ENCODE results near the gene SEC14L1. TPM values are rescaled to one million over a fixed set of nuclear protein-coding genes. Genes with fewer than 3 reads are reported as not detected.

The SEC14L1 gene
- total RNA-seq, 2 experiments from 2014 or later, result 86.5 to 88.8 TPM

DNA sequence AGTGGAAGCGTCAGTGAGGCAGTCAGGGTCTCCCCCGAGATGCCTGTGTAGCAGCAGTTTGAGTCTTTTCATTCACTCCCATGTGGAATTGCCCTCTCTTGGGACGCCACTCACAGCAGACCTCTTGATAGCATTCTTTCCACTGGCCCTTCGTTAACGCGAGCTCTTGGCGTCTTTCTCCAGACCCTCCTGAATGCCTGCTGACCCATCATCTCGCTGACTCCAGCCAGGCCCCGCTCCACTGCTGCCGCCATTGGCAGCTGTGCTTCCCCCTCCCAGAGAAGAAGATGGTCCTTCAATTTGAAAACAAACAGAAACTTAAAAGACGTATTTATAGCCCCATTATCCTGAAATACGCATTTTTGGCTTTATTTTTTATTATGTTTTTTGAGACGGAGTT is 63.1 kb downstream of the SEC14L1 start:
- Mint-ChIP-seq H3K4me1 (ENCODE audit: low read depth) (peaks cover 4% of the 10 kb centered on the region), H3K27me3 (ENCODE audit: low read depth) (no peaks in the 10 kb centered on the region), H3K36me3 (ENCODE audit: low read depth) (peaks cover 77% of the 10 kb centered on the region), H3K27ac (no peak overlapping the region), H3K4me3 (no peak overlapping the region), H3K9me3 (ENCODE audit: insufficient read depth) (no peaks in the 10 kb centered on the region)
- POLR2A ChIA-PET, result no interaction called here
- CTCF ChIA-PET, result interaction anchor here (0.9 to 1.8 kb wide), 2 partner anchors 22 to 117 kb away, joined by 3 to 6 read pairs; no protein-coding TSS in a partner anchor
- ATAC-seq (no peak), DNase-seq (no peak)

DNA sequence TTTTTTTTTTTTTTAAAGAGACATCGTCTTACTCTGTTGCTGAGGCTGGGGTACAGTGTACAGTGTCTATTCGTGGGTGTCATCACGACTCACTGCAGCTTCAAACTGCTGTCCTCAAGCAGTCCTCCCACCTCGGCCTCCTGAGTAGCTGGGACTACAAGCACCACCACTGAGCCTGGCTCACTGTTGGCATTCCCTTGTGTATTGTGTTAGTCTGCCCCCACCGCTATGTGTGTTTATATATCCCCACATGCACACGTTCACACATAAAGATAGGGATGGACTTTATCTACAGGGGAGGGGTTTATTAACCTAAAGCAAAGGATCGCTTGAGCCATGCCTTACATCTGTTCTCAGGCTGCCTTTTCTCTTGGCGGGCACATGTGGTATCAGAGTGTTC is 63.8 kb downstream of the SEC14L1 start:
- H3K27ac Mint-ChIP-seq, result no peak overlapping the region
- POLR2A ChIA-PET, result no interaction called here
- H3K4me1 Mint-ChIP-seq (ENCODE audit: low read depth), result peaks cover 4% of the 10 kb centered on the region
- ATAC-seq (no peak), DNase-seq (no peak)
- no peaks in the 10 kb centered on the region for H3K9me3 Mint-ChIP-seq (ENCODE audit: insufficient read depth)
- peaks cover 77% of the 10 kb centered on the region for H3K36me3 Mint-ChIP-seq (ENCODE audit: low read depth)
- CTCF ChIA-PET, result no interaction called here
- H3K4me3 Mint-ChIP-seq, result no peak overlapping the region
- H3K27me3 Mint-ChIP-seq (ENCODE audit: low read depth), result no peaks in the 10 kb centered on the region

- no peak for DNase-seq
- no peak for ATAC-seq
- Mint-ChIP-seq H3K27me3 (ENCODE audit: low read depth) (no peaks in the 10 kb centered on the region), H3K36me3 (ENCODE audit: low read depth) (peaks cover 80% of the 10 kb centered on the region), H3K4me3 (no peak overlapping the region), H3K27ac (no peak overlapping the region), H3K9me3 (ENCODE audit: insufficient read depth) (no peaks in the 10 kb centered on the region), H3K4me1 (ENCODE audit: low read depth) (peaks cover 9% of the 10 kb centered on the region)
- CTCF ChIA-PET, result interaction anchor here (1.0 to 1.3 kb wide), 3 partner anchors 9 to 119 kb away, joined by 3 read pairs; no protein-coding TSS in a partner anchor
- POLR2A ChIA-PET, result interaction anchor here (0.6 kb wide), 1 partner anchor 155 kb away, joined by 3 read pairs; no protein-coding TSS in a partner anchor
Observed at GRCh38 chr17:77205396-77206125, 64.8 kb downstream of the SEC14L1 start.

GRCh38 chr17:77206158-77206956 is 65.6 kb downstream of the SEC14L1 start:
- Mint-ChIP-seq H3K4me1 (ENCODE audit: low read depth) (peaks cover 11% of the 10 kb centered on the region), H3K27me3 (ENCODE audit: low read depth) (no peaks in the 10 kb centered on the region), H3K36me3 (ENCODE audit: low read depth) (peaks cover 80% of the 10 kb centered on the region), H3K9me3 (ENCODE audit: insufficient read depth) (no peaks in the 10 kb centered on the region), H3K27ac (peak overlapping the region; percentile 32), H3K4me3 (no peak overlapping the region)
- ChIA-PET POLR2A (no interaction called here), CTCF (interaction anchor here (1.0 to 2.1 kb wide), 5 partner anchors 8 to 119 kb away, joined by 3 to 8 read pairs (median 3); no protein-coding TSS in a partner anchor)
- no peak for DNase-seq
- no peak for ATAC-seq

DNA sequence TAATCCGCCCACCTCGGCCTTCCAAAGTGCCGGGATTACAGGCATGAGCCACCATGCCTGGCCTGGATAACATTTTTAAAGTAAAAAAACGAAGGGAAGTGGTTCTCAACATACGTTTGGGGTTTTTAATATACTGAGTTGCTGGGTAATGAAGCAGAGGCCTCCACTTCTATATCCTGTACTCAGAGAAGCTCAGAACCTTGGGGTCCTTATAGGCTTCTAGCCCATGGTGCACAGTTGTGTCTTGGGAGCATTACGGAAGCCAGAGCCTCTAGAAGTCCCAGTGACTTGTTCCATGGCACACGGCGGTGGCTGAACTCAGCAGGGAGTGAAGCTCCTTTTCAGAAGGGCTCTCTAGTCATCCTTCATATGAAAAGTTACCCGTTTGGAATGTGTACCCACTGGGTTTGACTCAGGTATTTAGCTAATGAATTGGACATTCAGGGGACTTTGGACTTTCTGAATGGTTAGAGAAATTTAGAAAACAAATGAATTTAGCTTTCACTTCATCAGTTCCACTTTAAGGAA is 67.0 kb downstream of the SEC14L1 start:
- no peak overlapping the region for H3K27ac Mint-ChIP-seq
- no peaks in the 10 kb centered on the region for H3K27me3 Mint-ChIP-seq (ENCODE audit: low read depth)
- H3K36me3 Mint-ChIP-seq (ENCODE audit: low read depth), result peaks cover 86% of the 10 kb centered on the region
- CTCF ChIA-PET, result interaction anchor here (1.5 to 2.1 kb wide), 2 partner anchors 120 to 121 kb away, joined by 4 to 8 read pairs; no protein-coding TSS in a partner anchor
- H3K4me3 Mint-ChIP-seq, result no peak overlapping the region
- no peaks in the 10 kb centered on the region for H3K9me3 Mint-ChIP-seq (ENCODE audit: insufficient read depth)
- peaks cover 11% of the 10 kb centered on the region for H3K4me1 Mint-ChIP-seq (ENCODE audit: low read depth)
- ATAC-seq, result no peak
- no peak for DNase-seq
- POLR2A ChIA-PET, result interaction anchor here (0.6 kb wide), 1 partner anchor 19 kb away, joined by 3 read pairs; no protein-coding TSS in a partner anchor

- peaks cover 83% of the 10 kb centered on the region for H3K36me3 Mint-ChIP-seq (ENCODE audit: low read depth)
Observed at GRCh38 chr17:77208217-77208808, 67.5 kb downstream of the SEC14L1 start.

GRCh38 chr17:77208856-77209255 is 68.1 kb downstream of the SEC14L1 start:
- Mint-ChIP-seq H3K36me3 (ENCODE audit: low read depth) (peaks cover 80% of the 10 kb centered on the region), H3K9me3 (ENCODE audit: insufficient read depth) (no peaks in the 10 kb centered on the region), H3K27ac (no peak overlapping the region), H3K27me3 (ENCODE audit: low read depth) (no peaks in the 10 kb centered on the region), H3K4me1 (ENCODE audit: low read depth) (peaks cover 11% of the 10 kb centered on the region), H3K4me3 (no peak overlapping the region)
- POLR2A ChIA-PET, result no interaction called here
- CTCF ChIA-PET, result interaction anchor here (2.1 kb wide), 1 partner anchor 121 kb away, joined by 8 read pairs; no protein-coding TSS in a partner anchor
- ATAC-seq, result no peak
- no peak for DNase-seq

More at GRCh38 chr17:77208217-77208808, 67.5 kb downstream of the SEC14L1 start:
- Mint-ChIP-seq H3K4me1 (ENCODE audit: low read depth) (peaks cover 11% of the 10 kb centered on the region), H3K9me3 (ENCODE audit: insufficient read depth) (no peaks in the 10 kb centered on the region), H3K4me3 (no peak overlapping the region), H3K27me3 (ENCODE audit: low read depth) (no peaks in the 10 kb centered on the region), H3K27ac (no peak overlapping the region)
- DNase-seq (no peak), ATAC-seq (no peak)
- ChIA-PET CTCF (interaction anchor here (2.1 kb wide), 1 partner anchor 120 kb away, joined by 8 read pairs; no protein-coding TSS in a partner anchor), POLR2A (interaction anchor here (0.6 kb wide), 1 partner anchor 19 kb away, joined by 3 read pairs; no protein-coding TSS in a partner anchor)

- no peak overlapping the region for H3K27ac Mint-ChIP-seq
- H3K36me3 Mint-ChIP-seq (ENCODE audit: low read depth), result peaks cover 83% of the 10 kb centered on the region
- H3K4me1 Mint-ChIP-seq (ENCODE audit: low read depth), result peaks cover 11% of the 10 kb centered on the region
- ATAC-seq, result no peak
- no peaks in the 10 kb centered on the region for H3K27me3 Mint-ChIP-seq (ENCODE audit: low read depth)
- no peak for DNase-seq
- CTCF ChIA-PET, result no interaction called here
- H3K4me3 Mint-ChIP-seq, result no peak overlapping the region
- POLR2A ChIA-PET, result no interaction called here
- H3K9me3 Mint-ChIP-seq (ENCODE audit: insufficient read depth), result no peaks in the 10 kb centered on the region
Observed at GRCh38 chr17:77209330-77209748, 68.6 kb downstream of the SEC14L1 start.

- Mint-ChIP-seq H3K4me1 (ENCODE audit: low read depth) (peaks cover 11% of the 10 kb centered on the region), H3K4me3 (no peak overlapping the region), H3K27me3 (ENCODE audit: low read depth) (no peaks in the 10 kb centered on the region), H3K36me3 (ENCODE audit: low read depth) (peaks cover 80% of the 10 kb centered on the region), H3K9me3 (ENCODE audit: insufficient read depth) (no peaks in the 10 kb centered on the region), H3K27ac (peak overlapping the region; percentile 32)
- DNase-seq (no peak), ATAC-seq (no peak)
- ChIA-PET POLR2A (no interaction called here), CTCF (no interaction called here)
Observed at GRCh38 chr17:77210331-77210730, 69.6 kb downstream of the SEC14L1 start.

DNA sequence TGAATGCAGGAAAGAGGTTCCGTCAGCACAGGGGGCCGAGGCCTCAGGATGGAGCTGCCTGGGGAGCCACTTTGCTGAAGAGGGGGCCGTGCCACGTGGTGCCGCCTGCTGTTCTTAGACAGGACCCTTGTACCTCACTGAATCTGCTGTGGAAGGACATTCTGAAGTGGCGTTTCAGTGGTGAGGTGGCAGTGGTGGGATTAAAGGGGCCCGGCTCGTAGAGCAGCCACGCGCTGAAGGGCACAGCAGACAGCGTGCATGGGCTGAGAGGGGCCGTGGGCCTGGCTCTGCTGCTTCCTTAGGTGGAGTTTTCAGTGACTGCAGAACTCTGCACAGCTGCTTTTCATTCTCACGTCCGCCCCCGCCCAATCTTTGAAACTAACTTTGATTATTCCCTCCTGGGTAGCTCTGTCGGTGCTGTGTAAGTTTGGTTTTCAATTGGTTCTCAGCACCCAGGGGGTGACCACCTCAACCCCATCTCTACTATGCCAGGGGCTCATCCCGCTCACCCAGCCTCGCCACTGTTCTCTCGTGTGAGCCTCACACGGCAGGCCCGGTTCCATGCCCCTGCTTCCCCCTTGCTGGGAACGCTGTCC is 70.3 kb downstream of the SEC14L1 start:
- POLR2A ChIA-PET, result no interaction called here
- CTCF ChIA-PET, result no interaction called here
- DNase-seq, result no peak
- Mint-ChIP-seq H3K9me3 (ENCODE audit: insufficient read depth) (no peaks in the 10 kb centered on the region), H3K27ac (no peak overlapping the region), H3K4me1 (ENCODE audit: low read depth) (peaks cover 11% of the 10 kb centered on the region), H3K27me3 (ENCODE audit: low read depth) (no peaks in the 10 kb centered on the region), H3K36me3 (ENCODE audit: low read depth) (peaks cover 76% of the 10 kb centered on the region), H3K4me3 (no peak overlapping the region)
- no peak for ATAC-seq

- ATAC-seq (no peak), DNase-seq (no peak)
- no peak overlapping the region for H3K4me3 Mint-ChIP-seq
- no peaks in the 10 kb centered on the region for H3K27me3 Mint-ChIP-seq (ENCODE audit: low read depth)
- H3K27ac Mint-ChIP-seq, result no peak overlapping the region
- no peaks in the 10 kb centered on the region for H3K9me3 Mint-ChIP-seq (ENCODE audit: insufficient read depth)
- peaks cover 11% of the 10 kb centered on the region for H3K4me1 Mint-ChIP-seq (ENCODE audit: low read depth)
- ChIA-PET CTCF (interaction anchor here (1.4 to 1.6 kb wide), 2 partner anchors 123 to 125 kb away, joined by 4 to 6 read pairs; no protein-coding TSS in a partner anchor), POLR2A (no interaction called here)
- peaks cover 74% of the 10 kb centered on the region for H3K36me3 Mint-ChIP-seq (ENCODE audit: low read depth)
Observed at GRCh38 chr17:77211681-77212080, 70.9 kb downstream of the SEC14L1 start.

Measured in activated CD8-positive, alpha-beta T cell treated with anti-CD3 and anti-CD28 coated beads, Interleukin-2, amount 10 ng/mL, durations not matched to agents 7 days and 5 days (primary cell).